Neutrophil (primary cell): ENCODE results near the gene IL9R.
"Not testable (repeated sequence)": the region's sequence is repeated elsewhere in the genome, so short reads cannot be mapped to it uniquely, and the experiment has no call there.

Experiments
- H3K27ac ChIP-seq: fragments of 200-600 bp; sonication (generic); 2 replicates; pipeline ENCODE4 v1.5.1; 2016; ENCODE audit warnings: mild to moderate bottlenecking, moderate library complexity
- H3K27me3 ChIP-seq: fragments of 200-600 bp; sonication (generic); 2 replicates; pipeline ENCODE4 v1.6.0; 2016; ENCODE audit warnings: mild to moderate bottlenecking
- H3K36me3 ChIP-seq: fragments of 200-600 bp; sonication (generic); 2 replicates; pipeline ENCODE4 v1.5.1; 2017
- H3K4me1 ChIP-seq, 2 experiments: fragments of 200-600 bp in 1 of 2; sonication (generic) in 1 of 2; 1 replicate in 1 of 2; 2 replicates in 1 of 2; pipeline versions ENCODE4 v1.5.1 to v1.6.1; 2013 to 2016; ENCODE audit warnings: low read depth in 1 of 2, low read length in 1 of 2, mild to moderate bottlenecking in 1 of 2, moderate library complexity in 1 of 2; ENCODE audit not compliant: control insufficient read depth in 1 of 2, insufficient read depth in 1 of 2
- H3K4me3 ChIP-seq, 2 experiments: fragments of 200-600 bp in 1 of 2; sonication (generic) in 1 of 2; 1 replicate in 1 of 2; 2 replicates in 1 of 2; pipeline ENCODE4 v1.5.1; 2013 to 2016; ENCODE audit warnings: low read depth in 1 of 2, low read length in 1 of 2, mild to moderate bottlenecking in 1 of 2, moderate library complexity in 1 of 2
- H3K9me3 ChIP-seq: fragments of 200-600 bp; sonication (generic); 2 replicates; pipeline ENCODE4 v1.5.1; 2016
- TF ChIP-seq, protein P1 (sequence below): fragments of 200-600 bp; sonication (generic); IDR thresholded peaks from 2 replicates; pipeline ENCODE4 v1.5.1; 2016; ENCODE audit warnings: antibody characterized with exemption

The IL9R gene

DNA sequence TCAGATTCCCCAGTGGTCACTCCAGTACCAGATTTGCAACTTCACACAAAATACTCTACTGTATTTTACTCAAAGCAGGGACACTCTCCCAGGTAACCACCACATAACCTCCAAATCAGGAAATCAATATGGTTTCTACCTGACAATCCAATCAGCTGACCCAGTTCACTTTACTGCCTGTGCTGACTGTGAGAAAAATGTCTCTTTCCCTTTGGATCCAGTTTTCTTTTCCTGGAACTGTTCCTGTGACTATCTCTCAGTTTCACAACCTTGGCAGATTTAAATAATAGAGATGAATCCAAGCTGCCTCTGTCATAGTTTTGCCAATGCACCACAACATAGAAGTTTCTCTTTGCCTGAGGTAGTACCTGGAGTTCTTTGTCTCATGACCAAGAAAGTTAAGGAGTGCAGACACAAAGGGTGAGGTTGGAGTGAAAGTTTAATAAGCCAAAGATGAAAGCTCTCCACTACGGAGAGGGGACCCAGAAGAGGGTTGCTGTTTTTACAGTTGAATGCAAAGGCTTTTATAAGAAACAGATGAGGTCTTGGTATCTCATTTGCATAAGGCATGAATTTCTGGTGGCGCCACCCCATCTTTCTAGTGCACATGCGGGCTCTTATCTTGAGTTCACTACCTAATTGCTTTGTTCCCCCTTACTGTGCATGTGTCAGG lies 29.7 kb upstream of the IL9R start:
- H3K4me1 ChIP-seq: no peaks in the 10 kb centered on the region
- TF ChIP-seq, protein P1, sequence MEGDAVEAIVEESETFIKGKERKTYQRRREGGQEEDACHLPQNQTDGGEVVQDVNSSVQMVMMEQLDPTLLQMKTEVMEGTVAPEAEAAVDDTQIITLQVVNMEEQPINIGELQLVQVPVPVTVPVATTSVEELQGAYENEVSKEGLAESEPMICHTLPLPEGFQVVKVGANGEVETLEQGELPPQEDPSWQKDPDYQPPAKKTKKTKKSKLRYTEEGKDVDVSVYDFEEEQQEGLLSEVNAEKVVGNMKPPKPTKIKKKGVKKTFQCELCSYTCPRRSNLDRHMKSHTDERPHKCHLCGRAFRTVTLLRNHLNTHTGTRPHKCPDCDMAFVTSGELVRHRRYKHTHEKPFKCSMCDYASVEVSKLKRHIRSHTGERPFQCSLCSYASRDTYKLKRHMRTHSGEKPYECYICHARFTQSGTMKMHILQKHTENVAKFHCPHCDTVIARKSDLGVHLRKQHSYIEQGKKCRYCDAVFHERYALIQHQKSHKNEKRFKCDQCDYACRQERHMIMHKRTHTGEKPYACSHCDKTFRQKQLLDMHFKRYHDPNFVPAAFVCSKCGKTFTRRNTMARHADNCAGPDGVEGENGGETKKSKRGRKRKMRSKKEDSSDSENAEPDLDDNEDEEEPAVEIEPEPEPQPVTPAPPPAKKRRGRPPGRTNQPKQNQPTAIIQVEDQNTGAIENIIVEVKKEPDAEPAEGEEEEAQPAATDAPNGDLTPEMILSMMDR: no peak
- no peak overlapping the region for H3K4me3 ChIP-seq
- no peaks in the 10 kb centered on the region for H3K36me3 ChIP-seq
- no peaks in the 10 kb centered on the region for H3K9me3 ChIP-seq
- H3K27ac ChIP-seq: no peak overlapping the region
- H3K27me3 ChIP-seq: peaks cover 7% of the 10 kb centered on the region

DNA sequence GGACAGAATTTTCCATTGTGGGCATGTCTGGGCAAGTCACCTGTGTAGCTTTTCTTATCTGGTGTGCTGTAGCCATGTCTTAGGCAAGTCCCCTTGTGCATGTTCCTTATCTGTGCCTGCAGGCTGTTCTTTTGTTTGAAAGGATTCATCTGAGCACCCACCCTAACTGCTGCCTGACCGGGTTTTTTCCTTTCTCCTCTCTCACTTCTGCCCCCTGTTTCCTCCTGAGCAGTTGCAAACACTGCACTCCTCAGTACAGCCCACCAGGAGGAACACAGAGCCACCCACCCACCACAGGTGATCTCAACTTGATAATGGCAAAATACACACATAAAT lies 29.2 kb upstream of the IL9R start:
- H3K27me3 ChIP-seq: peaks cover 7% of the 10 kb centered on the region
- H3K9me3 ChIP-seq: no peaks in the 10 kb centered on the region
- H3K4me3 ChIP-seq: no peak overlapping the region
- TF ChIP-seq, protein P1: no peak
- no peak overlapping the region for H3K27ac ChIP-seq
- H3K36me3 ChIP-seq: no peaks in the 10 kb centered on the region
- H3K4me1 ChIP-seq: no peaks in the 10 kb centered on the region

DNA sequence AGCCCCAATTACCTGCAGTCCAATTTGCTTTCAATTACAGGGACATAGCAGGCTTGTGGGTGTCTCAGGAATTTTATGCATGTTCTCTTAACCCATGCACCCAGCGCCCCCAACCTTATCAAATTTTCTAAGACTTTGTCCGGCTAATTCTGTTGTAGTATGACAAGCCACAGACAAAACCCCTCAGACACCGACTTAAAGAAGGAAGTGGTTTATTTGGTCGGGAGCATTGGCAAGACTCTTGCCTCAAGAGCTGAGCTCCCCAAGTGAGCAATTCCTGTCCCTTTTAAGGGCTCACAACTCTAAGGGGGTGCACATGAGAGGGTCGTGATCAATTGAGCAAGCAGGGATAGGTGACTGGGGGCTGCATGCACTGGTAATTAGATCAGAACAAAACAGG lies 28.7 kb upstream of the IL9R start:
- no peaks in the 10 kb centered on the region for H3K9me3 ChIP-seq
- no peak overlapping the region for H3K4me3 ChIP-seq
- peaks cover 7% of the 10 kb centered on the region for H3K27me3 ChIP-seq
- no peak overlapping the region for H3K27ac ChIP-seq
- no peaks in the 10 kb centered on the region for H3K4me1 ChIP-seq
- no peaks in the 10 kb centered on the region for H3K36me3 ChIP-seq
- TF ChIP-seq, protein P1: no peak

DNA sequence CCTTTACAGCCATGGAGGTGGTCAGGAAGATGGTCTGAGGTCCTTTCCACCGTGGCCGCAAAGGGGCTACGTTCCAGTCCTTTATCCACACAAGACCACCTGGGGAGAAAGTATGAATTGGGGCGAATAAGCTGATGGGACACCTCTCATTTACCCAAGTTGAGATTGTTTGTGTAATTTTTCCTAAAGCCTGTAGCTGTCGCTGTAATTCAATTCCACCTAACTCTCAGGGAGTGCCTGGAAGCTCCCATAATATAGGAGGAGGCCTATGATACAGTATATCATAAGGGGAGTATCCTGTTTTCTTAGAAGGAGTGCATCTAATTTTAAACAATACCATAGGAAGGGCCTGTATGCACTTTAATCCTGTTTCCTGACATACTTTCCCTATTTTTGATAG lies 25.8 kb upstream of the IL9R start:
- H3K27me3 ChIP-seq, H3K27ac ChIP-seq, H3K36me3 ChIP-seq, H3K9me3 ChIP-seq, H3K4me1 ChIP-seq, H3K4me3 ChIP-seq: not testable (repeated sequence)

DNA sequence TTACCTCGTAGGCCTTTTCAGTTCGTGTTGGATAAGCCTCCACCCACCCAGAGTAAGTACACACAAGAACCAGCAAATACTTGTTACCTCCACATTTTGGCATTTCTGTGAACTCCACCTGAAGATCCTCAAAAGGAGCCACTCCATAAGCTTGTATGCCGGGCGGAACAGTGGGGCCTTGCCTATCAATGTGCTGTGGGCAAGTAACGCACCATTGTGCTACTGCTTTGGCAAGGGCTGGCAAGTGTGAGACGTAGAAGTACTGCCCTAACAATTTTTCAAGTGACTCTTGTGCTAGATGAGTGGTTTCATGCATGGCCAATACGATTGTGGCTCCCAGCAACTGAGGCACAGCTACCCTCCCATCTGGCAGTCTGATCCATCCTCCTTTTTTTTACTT lies 25.3 kb upstream of the IL9R start:
- H3K27ac ChIP-seq, H3K27me3 ChIP-seq, H3K36me3 ChIP-seq, H3K4me3 ChIP-seq, H3K9me3 ChIP-seq, H3K4me1 ChIP-seq: not testable (repeated sequence)

DNA sequence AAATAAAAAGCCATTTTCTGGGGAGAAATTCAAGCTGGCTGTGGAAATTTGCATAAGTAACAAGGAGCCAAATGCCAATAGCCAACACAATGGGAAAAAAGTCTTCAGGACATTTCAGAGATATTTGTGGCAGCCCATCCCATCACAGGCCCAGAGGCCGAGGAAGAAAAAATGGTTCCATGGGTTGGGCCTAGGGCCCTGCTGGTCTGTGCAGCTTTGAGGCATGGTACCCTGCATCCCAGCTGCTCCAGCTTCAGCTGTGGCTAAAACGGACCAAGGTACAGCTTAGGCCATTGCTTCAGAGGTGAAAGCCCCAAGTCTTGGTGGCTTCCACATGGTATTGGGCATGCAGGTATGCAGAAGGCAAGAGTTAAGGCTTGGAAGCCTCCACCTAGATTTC lies 14.2 kb upstream of the IL9R start:
- H3K36me3 ChIP-seq: no peaks in the 10 kb centered on the region
- TF ChIP-seq, protein P1: no peak
- no peaks in the 10 kb centered on the region for H3K27me3 ChIP-seq
- H3K4me1 ChIP-seq: no peaks in the 10 kb centered on the region
- no peak overlapping the region for H3K27ac ChIP-seq
- H3K4me3 ChIP-seq: no peak overlapping the region
- H3K9me3 ChIP-seq: no peaks in the 10 kb centered on the region

DNA sequence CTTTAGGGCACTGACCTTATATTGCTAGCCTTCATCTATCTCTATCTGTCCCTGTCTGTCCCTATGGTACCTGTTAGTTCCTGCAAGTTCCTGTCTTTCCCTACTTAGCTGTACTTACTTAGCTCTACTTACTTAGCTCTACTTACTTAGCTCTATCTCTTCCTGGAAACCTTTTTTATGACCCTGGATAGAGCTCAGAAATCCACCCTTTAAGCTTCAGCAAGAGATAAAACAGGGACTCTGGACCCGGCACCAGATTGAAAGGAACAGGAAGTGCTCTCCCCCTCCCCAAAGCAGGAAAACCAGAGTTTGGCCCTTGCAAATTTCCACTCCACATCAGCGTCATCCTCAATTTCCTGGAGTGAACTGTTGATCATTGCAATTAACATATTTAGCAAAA lies 12.3 kb upstream of the IL9R start:
- Histone ChIP-seq H3K36me3 (no peaks in the 10 kb centered on the region), H3K27ac (no peak overlapping the region), H3K27me3 (no peaks in the 10 kb centered on the region), H3K4me1 (no peaks in the 10 kb centered on the region), H3K4me3 (no peak overlapping the region), H3K9me3 (no peaks in the 10 kb centered on the region)
- TF ChIP-seq, protein P1: no peak

DNA sequence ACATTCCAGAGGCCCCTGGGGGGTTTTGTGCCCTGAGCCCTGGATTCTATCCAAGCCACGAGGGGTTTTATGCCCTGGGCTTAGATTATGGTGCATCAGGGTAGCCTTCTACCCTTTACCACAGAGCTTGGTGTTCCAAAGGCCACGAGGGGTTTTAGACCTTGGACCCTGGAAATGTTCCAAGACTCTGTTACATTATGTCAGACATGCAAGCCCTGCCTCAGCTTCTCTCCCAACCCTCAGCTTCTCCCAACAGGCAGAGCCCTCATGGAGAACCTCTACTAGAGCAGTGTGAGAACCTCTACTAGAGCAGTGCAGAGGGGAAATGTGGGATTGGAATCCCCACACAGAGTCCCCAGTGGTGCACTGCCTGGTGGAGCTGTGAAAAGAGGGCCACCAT lies 10.5 kb upstream of the IL9R start:
- H3K4me1 ChIP-seq, H3K27ac ChIP-seq, H3K9me3 ChIP-seq, H3K27me3 ChIP-seq, H3K4me3 ChIP-seq, H3K36me3 ChIP-seq: not testable (repeated sequence)
